Measurements from ENCODE around the gene LHFPL3.

The LHFPL3 gene

GRCh38 chr7:104807671-104808070 lies 479.3 kb downstream of the LHFPL3 start:
- DNase-seq = no peak

- no peak for DNase-seq
These were observed 481.5 kb downstream of the LHFPL3 start for GRCh38 chr7:104809906-104810305.

GRCh38 chr7:104814126-104814525 lies 485.7 kb downstream of the LHFPL3 start:
- DNase-seq = no peak

GRCh38 chr7:104814671-104815400 lies 486.4 kb downstream of the LHFPL3 start:
- no peak for DNase-seq

- no peak for DNase-seq
These were observed 488.1 kb downstream of the LHFPL3 start for GRCh38 chr7:104816537-104816936.

- DNase-seq = no peak
These were observed 490.8 kb downstream of the LHFPL3 start for GRCh38 chr7:104818961-104819880.

GRCh38 chr7:104820836-104821535 lies 492.6 kb downstream of the LHFPL3 start:
- no peak for DNase-seq

- DNase-seq = no peak
These were observed 494.8 kb downstream of the LHFPL3 start for GRCh38 chr7:104823177-104823576.

GRCh38 chr7:104825099-104825498 lies 496.7 kb downstream of the LHFPL3 start:
- DNase-seq = no peak

- DNase-seq = no peak
These were observed 497.7 kb downstream of the LHFPL3 start for GRCh38 chr7:104826135-104826534.

GRCh38 chr7:104836976-104837375 lies 508.6 kb downstream of the LHFPL3 start:
- no peak for DNase-seq

- DNase-seq = no peak
These were observed 510.3 kb downstream of the LHFPL3 start for GRCh38 chr7:104838537-104839299.

- DNase-seq = no peak
These were observed 511.4 kb downstream of the LHFPL3 start for GRCh38 chr7:104839842-104840241.

- DNase-seq = no peak
These were observed 513.4 kb downstream of the LHFPL3 start for GRCh38 chr7:104841798-104842197.

- DNase-seq = no peak
These were observed 514.8 kb downstream of the LHFPL3 start for GRCh38 chr7:104843198-104843597.

- no peak for DNase-seq
These were observed 517.2 kb downstream of the LHFPL3 start for GRCh38 chr7:104845557-104845956.

- no peak for DNase-seq
These were observed 518.3 kb downstream of the LHFPL3 start for GRCh38 chr7:104846731-104847130.

GRCh38 chr7:104848138-104848990 lies 520.0 kb downstream of the LHFPL3 start:
- peak; percentile 76 for DNase-seq

- no peak for DNase-seq
These were observed 522.0 kb downstream of the LHFPL3 start for GRCh38 chr7:104850374-104850773.

- DNase-seq = no peak
These were observed 522.9 kb downstream of the LHFPL3 start for GRCh38 chr7:104851268-104851667.

GRCh38 chr7:104852386-104852785 lies 524.0 kb downstream of the LHFPL3 start:
- no peak for DNase-seq

- no peak for DNase-seq
These were observed 527.5 kb downstream of the LHFPL3 start for GRCh38 chr7:104855861-104856260.

Data from right forelimb (tissue), 1 donor.